Activated CD4-positive, alpha-beta T cell treated with anti-CD3 and anti-CD28 coated beads, Interleukin-2, amount 50 U/mL, for 48 hours (primary cell): Measurements from ENCODE around the gene CPN2.
A peak's percentile ranks its signal among the peaks of the same experiment; 100 is the strongest.

Experiments
- DNase-seq, 2 experiments: peaks; one replicate each; pipeline ENCODE4 v3.0.0-alpha.2; 2020

Gene CPN2

DNA sequence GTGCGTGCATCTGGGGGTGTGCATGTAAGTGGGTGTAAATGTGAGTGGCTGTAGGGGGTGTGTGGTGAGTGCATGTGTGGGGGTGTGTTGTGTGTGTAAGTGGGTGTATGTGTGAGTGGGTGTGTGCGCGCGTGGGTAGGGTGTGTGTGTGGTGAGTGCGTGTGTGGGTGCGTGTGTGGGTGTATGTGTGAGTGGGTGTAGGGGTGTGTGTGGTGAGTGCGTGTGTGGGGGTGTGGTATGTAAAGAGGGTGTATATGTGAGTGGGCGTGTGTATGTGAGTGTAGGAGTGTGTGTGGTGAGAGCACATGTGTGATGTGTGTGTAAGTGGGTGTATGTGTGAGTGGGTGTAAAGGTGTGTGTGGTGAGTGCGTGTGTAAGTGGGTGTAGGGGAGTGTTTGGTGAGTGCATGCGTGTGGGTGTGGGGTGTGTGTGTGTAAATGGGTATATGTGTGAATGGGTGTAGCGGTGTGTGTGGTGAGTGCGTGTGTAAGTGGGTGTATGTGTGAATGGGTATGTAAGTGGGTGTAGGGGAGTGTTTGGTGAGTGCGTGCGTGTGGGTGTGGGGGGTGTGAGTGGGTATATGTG, 916 bp upstream of the CPN2 start:
- no peak for DNase-seq

DNA sequence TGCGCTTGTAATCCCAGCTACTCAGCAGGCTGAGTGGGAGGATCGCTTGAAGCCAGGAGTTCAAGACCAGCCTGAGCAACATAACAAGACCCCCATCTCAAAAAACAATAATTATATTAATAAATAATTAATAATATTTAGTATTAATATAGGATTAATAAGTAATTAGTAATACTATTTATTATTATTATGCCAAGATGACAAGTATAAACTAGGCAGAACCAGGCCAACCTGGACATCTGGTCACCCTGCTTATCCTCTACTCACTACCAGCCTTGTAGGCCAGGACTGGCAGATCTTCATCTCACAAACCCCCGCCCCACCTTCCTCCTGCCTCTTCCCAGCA, 429 bp downstream of the CPN2 start:
- no peak for DNase-seq

DNA sequence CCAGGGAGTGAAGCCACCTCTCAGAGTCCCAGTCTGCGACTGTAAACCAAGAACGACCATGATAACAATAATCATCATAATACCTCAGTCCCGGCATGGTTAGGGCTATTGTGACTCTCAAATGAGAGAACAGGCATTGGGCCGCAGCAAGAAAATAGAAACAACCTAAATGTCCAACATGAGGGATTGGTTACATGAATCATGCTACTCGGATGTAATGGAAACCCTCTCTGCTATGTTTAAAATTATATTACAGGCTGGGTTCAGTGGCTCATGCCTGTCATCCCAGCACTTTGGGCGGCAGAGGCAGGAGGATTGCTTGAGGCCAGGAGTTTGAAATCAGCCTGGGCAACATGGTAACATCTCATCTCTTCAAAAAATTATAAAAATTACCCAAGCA, 2.8 kb downstream of the CPN2 start:
- DNase-seq: no peak

DNA sequence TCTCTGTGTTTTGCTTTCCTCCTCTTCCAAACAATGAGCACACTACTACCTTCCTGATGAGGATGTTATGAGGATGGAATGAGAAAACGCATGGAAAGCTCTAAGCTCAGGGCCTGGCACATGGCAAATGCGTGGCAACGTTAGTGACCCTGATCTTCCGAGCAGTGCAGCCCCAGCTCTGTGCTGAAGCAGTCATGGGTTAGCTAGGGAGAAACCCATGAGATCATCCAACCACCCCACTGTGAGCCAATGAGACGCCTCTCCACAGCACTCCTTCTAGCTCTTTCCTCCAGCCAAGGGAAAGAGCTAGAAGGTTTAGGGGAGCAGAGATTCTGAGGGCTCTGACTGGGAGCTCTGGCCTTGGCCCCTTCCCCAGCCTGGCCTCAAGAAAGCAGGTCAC, 4.5 kb downstream of the CPN2 start:
- DNase-seq: no peak

DNA sequence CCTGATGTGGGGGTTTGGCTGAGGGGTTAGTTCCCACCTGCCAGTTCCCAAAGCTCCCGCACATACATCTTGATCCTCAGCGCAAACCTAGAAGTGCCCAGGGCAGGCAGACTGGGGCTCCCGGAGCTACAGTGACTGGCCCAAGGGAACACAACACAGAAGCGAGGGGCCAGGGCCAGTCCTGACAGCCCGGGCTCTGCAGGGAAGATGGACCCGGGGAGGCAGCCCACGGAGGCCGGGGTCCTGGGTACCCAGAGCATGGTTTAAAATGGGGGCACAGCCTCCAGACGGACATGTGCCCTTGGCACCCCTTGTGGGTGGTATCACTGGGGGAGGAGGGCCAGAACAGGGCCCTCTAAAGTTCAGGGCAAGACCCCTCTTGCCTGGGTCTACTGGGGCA, 5.1 kb downstream of the CPN2 start:
- DNase-seq: no peak

DNA sequence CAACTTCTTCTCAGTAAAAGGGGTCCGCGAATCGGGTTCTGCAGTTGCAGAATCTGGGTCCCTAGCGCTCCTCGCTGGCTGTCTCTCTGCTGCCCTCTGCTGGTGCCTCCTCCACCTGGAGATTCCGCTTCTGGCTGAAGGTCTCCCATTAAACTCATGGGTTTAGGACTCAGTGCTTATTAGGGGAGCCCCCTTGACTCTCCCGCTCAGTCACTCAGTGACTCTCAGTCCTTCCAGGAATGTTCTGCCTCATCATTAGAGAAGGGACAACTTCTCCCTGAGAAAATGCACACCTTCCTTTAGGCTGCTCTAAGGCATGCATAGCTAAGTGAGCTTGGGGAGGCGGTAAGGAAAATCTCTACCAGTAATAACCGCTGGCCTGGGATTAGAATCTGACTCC, 7.1 kb downstream of the CPN2 start:
- peak; percentile 81 to 84 for DNase-seq

DNA sequence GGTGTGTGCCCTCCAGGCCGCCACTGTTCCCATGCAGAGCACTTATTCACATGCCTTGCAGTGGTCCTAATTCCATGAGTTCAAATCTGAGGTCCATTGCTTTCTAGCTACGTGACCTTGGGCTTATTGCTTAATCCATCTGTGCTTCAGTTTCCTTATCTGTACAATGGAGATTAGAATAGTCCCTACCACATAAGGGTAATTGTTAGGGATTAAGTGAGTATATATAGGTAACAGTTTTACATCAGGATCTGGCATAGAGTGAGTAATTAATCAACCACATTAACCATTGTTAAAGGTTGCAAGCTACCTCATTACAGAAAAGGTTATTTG, 7.6 kb downstream of the CPN2 start:
- no peak for DNase-seq

DNA sequence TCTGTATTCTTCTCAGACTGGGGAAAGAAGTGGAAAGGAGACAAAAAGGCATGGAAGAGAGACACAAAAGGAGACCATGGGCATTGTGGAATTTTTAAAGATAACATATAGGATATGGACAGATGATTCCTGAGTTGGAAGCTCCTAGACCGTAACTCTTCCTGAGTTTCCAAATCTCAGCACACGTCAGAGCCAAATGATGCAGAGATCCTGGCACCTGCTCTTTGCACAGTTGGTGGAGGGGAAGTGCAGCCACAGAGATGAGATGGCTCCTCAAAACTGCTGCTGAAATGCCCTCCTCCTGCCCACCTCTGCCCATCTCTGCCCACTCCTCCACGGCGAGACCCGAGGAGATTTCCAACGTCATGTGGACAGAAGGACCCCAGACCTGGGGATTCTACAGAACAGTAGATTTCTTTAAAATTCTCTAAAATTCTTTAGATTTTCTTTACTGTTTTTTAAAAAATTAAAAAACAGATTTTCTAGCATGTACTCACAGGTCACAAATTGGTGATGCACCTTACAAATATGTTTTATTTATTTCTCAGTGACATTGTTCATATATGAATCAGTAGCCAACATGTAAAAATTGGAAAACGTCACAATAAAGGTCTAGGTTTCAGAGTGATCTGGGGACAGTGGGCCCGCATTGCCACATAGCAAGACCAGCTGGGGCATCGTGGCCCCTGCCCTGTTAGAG, 8.1 kb downstream of the CPN2 start:
- no peak for DNase-seq

DNA sequence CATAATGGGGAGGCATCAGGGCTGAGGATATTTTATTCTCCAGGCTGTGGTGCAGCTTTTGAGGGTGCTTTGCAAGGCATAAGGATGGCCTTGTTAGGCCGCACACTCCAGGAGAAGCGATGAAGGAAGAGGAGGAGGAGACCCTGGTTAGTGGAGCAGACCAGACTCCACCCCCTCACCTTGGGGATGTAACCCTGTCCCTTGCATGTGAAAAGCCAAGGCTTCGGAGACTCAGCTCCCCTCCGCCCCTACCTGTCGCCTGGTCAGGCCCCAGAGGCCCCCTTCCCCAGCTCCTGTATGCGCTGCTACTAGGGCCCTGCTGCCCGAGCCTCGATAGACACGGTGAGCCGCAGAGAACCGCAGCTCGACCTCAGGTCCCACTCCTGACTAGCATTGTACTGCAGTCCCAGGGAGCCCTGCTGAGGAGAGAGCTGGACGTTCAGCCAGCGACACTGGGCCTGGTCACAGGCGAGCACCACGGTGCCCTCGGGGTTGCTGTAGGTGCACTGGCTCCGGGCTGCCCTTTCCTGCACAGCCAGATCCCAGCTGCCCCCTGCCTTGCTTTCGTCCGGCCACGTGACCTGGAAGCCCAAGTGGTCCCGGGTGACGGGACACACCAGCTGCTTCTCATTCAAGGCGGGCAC, 10.2 kb downstream of the CPN2 start:
- no peak for DNase-seq

DNA sequence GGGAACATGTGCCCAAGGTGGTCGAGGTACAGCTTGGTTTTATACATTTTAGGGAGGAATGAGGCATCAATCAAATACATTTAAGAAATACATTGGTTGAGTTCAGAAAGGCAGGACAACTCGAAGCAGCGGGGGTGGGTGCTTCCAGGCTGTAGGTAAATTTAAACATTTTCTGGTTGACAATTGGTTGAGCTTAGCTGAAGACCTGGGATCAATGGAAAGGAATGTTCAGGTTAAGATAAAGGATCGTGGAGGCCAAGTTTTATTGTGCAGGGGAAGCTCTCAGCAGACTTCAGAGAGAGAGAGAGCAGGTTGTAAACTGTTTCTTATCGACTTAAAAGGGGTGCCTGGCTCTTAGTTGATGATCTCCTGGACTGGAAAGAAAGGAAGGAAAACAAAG, 11.3 kb downstream of the CPN2 start:
- DNase-seq: no peak

DNA sequence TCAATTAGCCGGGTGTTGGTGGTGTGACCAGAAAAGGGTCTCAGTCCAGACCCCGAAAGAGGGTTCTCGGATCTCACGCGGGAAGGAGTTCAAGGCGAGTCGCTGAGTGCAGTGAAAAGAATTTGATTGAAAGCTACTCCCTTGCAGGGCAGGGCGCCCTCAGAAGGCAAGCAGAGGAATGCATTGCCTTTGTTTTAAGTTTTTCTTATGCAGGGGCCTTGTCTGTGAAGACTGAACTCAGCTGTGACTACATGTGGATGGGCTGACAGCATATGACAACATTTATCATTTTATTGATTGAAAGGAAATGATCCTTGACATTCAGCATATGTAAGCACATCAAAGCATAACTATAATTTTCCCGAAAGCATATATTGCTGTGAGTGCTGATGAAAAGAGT, 11.8 kb downstream of the CPN2 start:
- DNase-seq: no peak

DNA sequence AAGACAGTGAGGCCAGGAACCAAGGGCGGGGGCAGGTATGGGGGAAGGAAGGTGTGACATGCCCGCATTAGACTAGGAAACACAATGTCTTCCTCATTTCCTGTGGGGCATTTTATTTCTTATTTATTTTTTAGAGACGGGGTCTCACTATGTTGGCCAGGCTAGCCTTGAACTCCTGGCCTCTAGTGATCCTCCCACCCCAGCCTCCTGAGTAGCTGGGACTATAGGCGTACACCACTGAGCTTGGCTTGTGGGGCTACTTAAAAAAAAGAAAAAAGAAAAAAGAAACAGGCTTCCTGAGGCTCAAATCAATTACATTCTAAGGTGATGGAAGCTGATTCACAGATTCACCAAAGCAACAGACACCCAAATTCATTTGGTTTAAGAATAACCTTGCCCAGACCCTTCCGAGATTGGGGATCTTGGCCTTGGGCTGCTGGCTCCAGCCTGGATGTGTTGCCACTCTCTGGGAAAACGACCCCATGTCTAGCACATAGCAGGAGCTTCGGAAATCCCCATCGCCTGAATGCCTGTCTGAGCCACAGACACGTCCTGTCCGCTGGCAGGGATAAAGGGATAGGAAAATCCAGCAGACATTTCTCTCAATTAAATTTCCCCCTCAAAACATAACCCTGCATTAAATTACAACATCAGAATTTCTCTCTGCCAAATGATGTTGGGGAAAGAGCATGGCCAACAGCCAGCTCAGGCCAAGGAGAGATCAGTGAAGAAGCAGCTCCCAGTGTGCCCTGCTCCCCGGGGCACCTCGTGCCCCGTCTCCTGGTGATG, 13.0 kb downstream of the CPN2 start:
- no peak for DNase-seq

DNA sequence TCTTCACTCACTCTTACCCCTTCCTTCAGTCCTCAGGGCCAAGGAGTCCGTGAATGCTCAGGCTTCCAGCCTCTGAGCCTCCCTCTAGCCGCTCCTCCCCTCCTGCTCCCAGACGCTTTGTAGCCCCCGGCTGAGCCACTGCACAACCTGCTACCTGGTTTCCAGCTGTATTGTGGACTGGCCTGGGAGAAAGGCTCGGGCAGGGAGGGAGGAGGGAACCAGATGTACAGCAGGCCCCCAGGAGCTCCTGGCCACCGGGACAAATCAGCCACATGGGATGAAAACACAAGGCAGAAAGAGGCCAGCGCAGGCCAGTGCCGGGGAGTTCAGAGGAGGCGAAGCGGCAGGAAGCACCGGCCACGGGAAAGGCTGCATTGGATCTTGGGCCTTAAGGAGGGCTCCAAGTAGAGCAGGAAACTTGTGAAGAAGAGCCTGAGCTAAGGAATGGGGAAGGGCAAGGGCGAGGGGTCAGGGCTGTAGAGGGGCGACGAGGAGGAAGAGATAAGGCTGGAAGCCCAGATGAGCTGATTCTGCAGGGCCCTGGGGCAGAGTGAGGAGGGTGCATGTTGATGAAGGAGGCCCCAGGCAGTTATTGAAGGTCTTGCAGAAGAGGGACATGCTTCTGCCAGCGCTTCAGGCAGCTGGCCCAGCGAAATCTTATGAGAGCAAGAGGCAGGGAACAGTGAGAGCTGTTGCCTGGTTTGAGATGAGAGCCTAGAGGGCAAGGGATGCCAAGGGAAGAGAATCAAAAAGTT, 14.3 kb downstream of the CPN2 start:
- DNase-seq: no peak

DNA sequence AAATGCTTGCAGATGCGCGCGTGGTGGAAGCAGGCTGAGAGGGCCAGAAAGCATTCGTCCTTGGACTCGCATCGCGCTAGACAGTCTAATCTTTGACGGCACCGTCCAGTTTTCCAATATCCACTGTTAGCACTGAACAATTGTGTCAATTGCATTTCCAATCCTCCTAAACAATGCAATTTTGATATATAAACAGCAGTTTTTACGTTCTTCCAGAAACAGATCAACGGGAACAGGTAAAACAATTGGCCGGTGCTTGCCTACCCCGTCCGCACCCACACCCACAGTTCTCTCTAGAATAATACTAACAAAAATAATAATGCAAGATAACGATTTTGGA, 17.2 kb downstream of the CPN2 start:
- DNase-seq: no peak

DNA sequence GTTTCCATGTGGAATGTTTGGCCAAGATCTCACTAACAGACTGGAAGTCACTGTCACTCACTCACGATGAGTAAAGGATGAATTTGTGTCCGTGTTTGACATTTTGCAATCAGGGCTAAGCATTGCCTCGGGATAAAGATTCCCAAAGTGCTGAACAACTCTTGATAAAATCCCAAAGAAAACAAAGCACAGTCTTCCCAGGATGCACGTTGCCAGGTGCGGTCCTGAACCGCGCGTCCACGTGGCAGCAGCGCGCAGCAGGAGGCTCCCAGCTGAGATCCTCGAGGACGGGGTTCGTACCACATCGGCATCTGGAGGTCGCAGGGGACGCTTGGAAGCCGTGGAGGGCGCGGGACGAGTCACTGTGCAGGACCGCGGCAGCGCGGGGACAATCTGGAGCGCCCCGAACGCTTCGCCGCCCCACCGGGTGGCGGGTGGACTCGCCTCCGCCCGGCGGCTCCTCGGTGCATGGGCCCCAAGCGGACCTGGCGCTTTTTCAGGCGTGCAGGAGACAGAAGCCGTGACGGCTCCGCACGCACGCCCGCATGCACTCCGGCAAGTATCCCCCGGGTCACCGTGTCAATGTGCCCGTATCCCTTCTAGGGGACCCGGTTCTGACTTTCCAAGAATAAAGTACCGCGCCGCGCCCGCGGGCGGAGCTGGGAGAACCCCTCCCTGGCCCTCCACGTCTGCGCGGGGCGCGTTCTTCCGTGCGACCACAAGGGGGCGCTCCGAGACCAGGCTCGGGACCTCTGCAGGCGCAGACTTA, 17.7 kb downstream of the CPN2 start:
- DNase-seq: peak; percentile 91 to 93

DNA sequence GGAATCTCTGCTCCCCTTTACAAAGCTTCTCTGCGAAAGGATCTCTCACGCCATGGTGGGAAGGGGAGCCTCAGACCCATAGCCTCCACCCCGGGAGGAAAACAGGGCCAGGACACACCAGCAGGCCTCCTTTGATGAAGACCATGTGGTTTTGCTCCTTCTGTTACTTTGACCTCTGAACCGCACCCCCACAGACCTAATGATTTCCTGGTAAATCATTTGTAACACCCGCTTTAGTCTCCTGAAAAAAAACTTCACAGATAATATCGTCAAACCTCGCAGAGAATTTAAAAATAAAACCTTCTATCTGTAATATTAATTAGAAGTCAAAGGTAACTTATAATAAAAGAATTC, 18.3 kb downstream of the CPN2 start:
- no peak for DNase-seq

DNA sequence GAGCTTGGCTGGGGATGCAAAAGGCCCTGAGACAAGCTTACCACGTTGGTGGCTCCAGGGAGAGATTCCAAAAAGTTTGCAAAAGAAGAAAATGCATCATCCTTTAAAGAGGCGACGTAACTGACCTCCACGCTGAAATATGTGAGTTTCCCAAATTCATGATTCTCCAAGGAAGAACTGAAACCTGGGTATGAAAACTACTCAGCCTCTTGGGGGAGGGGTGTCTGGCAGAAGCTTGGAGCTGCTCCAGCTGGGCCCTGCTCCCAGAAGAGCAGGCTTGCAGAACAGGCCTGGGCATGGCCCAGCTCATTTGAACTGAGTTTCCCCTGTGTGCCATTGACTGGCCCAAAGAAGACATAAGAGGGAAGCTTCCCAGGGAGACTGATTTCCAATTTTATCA, 20.5 kb downstream of the CPN2 start:
- no peak for DNase-seq

DNA sequence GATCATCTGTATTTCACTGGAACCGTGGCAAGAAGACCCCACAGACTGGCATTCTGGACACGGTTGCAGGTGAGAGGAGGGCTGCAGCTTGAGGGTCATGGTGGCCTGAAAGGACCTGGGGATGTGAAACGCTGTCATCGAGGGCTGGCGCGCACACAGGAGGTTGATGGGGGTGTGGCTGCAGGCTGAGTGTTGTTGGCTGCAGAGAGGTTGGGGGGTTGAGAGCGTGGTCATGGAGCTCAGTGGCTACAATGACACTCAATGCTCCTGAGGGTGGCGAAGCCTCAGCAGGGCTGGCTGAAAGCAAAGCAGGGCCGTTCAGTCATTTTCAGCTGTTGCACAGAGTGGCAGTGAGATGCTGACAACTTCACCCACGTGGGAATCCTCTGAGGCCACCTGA, 21.0 kb downstream of the CPN2 start:
- DNase-seq: no peak

DNA sequence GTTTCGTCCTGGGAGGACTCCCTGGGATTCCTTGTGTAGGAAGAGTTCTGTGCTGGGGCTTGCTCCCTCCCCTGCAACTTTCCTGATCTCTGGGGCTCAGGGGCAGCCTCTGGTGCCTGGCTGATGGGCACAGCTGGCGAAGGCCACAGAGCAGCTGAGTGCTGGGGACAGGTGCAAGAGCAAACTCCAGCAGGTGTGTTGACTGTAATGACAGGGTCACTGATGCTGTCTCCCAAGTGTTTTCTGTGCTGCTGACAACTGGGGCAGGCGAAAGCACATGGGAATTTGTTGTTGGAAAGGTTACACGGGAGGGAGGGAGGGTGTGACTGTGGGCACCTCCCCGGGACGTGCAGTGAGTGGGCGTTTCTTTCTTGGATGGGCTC, 21.6 kb downstream of the CPN2 start:
- DNase-seq: no peak

DNA sequence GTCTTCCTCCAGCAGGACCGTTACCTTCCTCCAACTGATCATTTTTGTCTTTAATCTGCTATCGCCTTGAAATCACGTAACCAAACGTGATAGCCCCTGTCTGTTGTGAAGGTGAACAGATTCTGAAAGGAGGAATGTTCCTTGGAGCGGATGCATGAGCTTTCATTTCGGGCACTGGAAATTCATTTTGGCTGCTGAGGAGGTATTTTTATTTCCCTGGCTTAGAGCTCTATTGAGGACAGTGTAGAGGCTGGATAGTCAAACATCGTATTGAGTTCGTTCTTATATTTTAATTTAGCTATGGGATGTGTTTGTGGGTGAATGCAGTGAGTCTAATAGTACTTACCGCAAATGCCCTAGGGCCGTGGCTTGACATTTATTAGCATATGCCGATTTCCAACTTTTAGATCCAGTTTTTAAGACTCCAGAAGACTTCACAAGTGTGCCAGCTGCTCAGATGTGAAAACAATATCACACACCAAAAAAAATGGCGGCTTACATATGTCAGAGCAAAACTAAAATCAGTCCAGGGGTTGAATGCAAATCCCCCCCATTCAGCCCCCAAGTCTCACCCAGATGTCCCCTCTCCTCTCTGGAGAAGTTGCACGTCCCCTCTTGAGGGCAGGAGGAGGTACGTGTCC, 22.1 kb downstream of the CPN2 start:
- no peak for DNase-seq

DNA sequence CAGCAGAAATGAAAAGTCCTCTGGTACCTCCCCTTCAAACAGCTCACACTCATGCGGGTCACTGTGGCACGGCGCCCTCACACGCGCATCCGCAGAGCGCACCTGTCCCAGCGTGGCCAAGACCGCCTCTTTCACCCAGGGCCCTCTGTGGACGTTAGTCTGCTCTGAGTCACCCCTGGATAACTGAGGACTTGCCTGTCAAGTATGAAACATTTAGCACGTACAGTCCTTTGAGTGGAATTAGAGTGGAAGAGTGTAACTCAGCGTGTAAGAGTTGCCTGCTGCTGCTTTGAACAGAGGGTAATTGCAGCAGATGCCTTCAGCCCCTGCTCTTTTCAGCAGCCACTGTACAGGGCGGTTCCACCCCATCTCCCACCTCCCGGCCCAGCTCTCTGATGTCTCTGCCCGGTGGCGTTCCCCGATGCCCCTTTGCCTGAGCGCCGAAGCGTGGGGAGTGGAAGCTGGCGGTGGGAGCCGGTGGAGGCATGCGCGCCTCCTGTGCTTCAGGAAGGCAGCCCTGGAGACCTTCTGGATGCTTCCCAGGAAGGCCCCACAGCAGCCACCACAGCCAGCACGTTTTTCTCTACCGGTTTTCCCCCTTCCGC, 23.0 kb downstream of the CPN2 start:
- DNase-seq: no peak
